Putamen (tissue), 1 donor: ENCODE measurements around the gene FAM117A.

Experiments used
- DNase-seq: peaks from one replicate; pipeline ENCODE4 v3.0.0-alpha.2; 2016; ENCODE audit warnings: low spot score

The FAM117A gene

GRCh38 chr17:49763735-49764558 is at the start of gene FAM117A:
FAM117A (minus strand) TSS chr17:49764131; CDS start chr17:49764087, 44 bp downstream.
- peak; percentile 98 for DNase-seq

- DNase-seq: no peak
These were observed 45.1 kb upstream of the FAM117A start for GRCh38 chr17:49809056-49809455.

GRCh38 chr17:49798738-49799137 is 34.8 kb upstream of the FAM117A start:
- DNase-seq: no peak

- no peak for DNase-seq
These were observed 34.3 kb upstream of the FAM117A start for GRCh38 chr17:49798182-49798581.

- DNase-seq: no peak
These were observed 31.4 kb upstream of the FAM117A start for GRCh38 chr17:49795372-49795771.

- DNase-seq: no peak
These were observed 29.4 kb upstream of the FAM117A start for GRCh38 chr17:49793309-49793708.

- no peak for DNase-seq
These were observed 25.3 kb upstream of the FAM117A start for GRCh38 chr17:49789243-49789578.

GRCh38 chr17:49788478-49789242 is 24.7 kb upstream of the FAM117A start, which contains the start of gene KAT7:
KAT7 (plus strand) TSS chr17:49788681; CDS start chr17:49788835, 154 bp downstream.
- peak; percentile 100 for DNase-seq

GRCh38 chr17:49787884-49788477 is 24.1 kb upstream of the FAM117A start:
- no peak for DNase-seq

- DNase-seq: no peak
These were observed 20.7 kb upstream of the FAM117A start for GRCh38 chr17:49784636-49785035.

GRCh38 chr17:49783791-49784190 is 19.9 kb upstream of the FAM117A start:
- DNase-seq: no peak

GRCh38 chr17:49783071-49783715 is 19.3 kb upstream of the FAM117A start:
- DNase-seq: no peak

- DNase-seq: no peak
These were observed 15.9 kb upstream of the FAM117A start for GRCh38 chr17:49779739-49780231.

- DNase-seq: no peak
These were observed 15.3 kb upstream of the FAM117A start for GRCh38 chr17:49779156-49779738.

GRCh38 chr17:49777563-49777962 is 13.6 kb upstream of the FAM117A start:
- DNase-seq: no peak

GRCh38 chr17:49776551-49777300 is 12.8 kb upstream of the FAM117A start:
- no peak for DNase-seq

- DNase-seq: no peak
These were observed 11.8 kb upstream of the FAM117A start for GRCh38 chr17:49775546-49776260.

GRCh38 chr17:49766918-49767530 is 3.1 kb upstream of the FAM117A start:
- no peak for DNase-seq

GRCh38 chr17:49764559-49765180 is 739 bp upstream of the FAM117A start:
- DNase-seq: no peak
